H9 (cell line): Measurements from ENCODE around the gene APRT. TPM values are rescaled to one million over a fixed set of nuclear protein-coding genes. Genes with fewer than 3 reads are reported as not detected.

ENCODE experiments used
- DNase-seq: peaks from one replicate; pipeline ENCODE4 v3.0.0-alpha.2; 2017
- H2AFZ ChIP-seq: one replicate; pipeline ENCODE4 v1.6.1; 2013; ENCODE audit warnings: mild to moderate bottlenecking, low read length, control low read depth, moderate library complexity
- H2AK5ac ChIP-seq: 2 replicates; pipeline ENCODE4 v1.6.1; 2013; ENCODE audit warnings: low read length, control low read depth, mixed read lengths; ENCODE audit not compliant: insufficient read length
- H2BK120ac ChIP-seq: one replicate; pipeline ENCODE4 v1.6.1; 2013; ENCODE audit warnings: low read depth, mild to moderate bottlenecking, low read length, control low read depth, inconsistent platforms; ENCODE audit not compliant: poor library complexity, severe bottlenecking
- H2BK12ac ChIP-seq: 2 replicates; pipeline ENCODE4 v1.6.1; 2013; ENCODE audit warnings: low read length, control low read depth, mixed read lengths, low read depth; ENCODE audit not compliant: insufficient read length
- H2BK15ac ChIP-seq: 2 replicates; pipeline ENCODE4 v1.6.1; 2013; ENCODE audit warnings: low read depth, low read length, control low read depth
- H2BK20ac ChIP-seq: one replicate; pipeline ENCODE4 v1.6.1; 2013; ENCODE audit warnings: low read depth, mild to moderate bottlenecking, low read length, control low read depth, inconsistent platforms; ENCODE audit not compliant: poor library complexity, severe bottlenecking
- H2BK5ac ChIP-seq: 2 replicates; pipeline ENCODE4 v1.6.1; 2013; ENCODE audit warnings: low read length, control low read depth, mixed read lengths; ENCODE audit not compliant: insufficient read length
- H3K14ac ChIP-seq: 2 replicates; pipeline ENCODE4 v1.6.1; 2013; ENCODE audit warnings: low read length, control low read depth; ENCODE audit not compliant: insufficient read depth
- H3K18ac ChIP-seq: 2 replicates; pipeline ENCODE4 v1.6.1; 2013; ENCODE audit warnings: low read depth, mild to moderate bottlenecking, mixed read lengths, low read length, control low read depth; ENCODE audit not compliant: insufficient read length
- H3K23ac ChIP-seq: 2 replicates; pipeline ENCODE4 v1.6.1; 2013; ENCODE audit warnings: low read length, control low read depth, mixed read lengths, low read depth; ENCODE audit not compliant: insufficient read length
- H3K23me2 ChIP-seq: 2 replicates; pipeline ENCODE4 v1.6.1; 2013; ENCODE audit warnings: low read depth, mild to moderate bottlenecking, mixed read lengths, low read length, control low read depth; ENCODE audit not compliant: insufficient read length, poor library complexity, severe bottlenecking
- H3K27ac ChIP-seq: 2 replicates; pipeline ENCODE4 v1.5.1; 2013; ENCODE audit warnings: low read length, control low read depth, mixed read lengths, low read depth; ENCODE audit not compliant: insufficient read length
- H3K27me3 ChIP-seq: 2 replicates; pipeline ENCODE4 v1.6.1; 2013; ENCODE audit warnings: low read length, control low read depth, inconsistent platforms; ENCODE audit not compliant: insufficient read depth
- H3K4ac ChIP-seq: 2 replicates; pipeline ENCODE4 v1.6.1; 2013; ENCODE audit warnings: low read depth, mild to moderate bottlenecking, control low read depth, inconsistent platforms, low read length, moderate library complexity
- H3K4me1 ChIP-seq: 2 replicates; pipeline ENCODE4 v1.6.1; 2013; ENCODE audit warnings: low read length, control low read depth, inconsistent platforms; ENCODE audit not compliant: insufficient read depth
- H3K4me2 ChIP-seq: 2 replicates; pipeline ENCODE4 v1.6.1; 2013; ENCODE audit warnings: low read length, control low read depth, mixed read lengths; ENCODE audit not compliant: insufficient read length, insufficient read depth
- H3K56ac ChIP-seq: 2 replicates; pipeline ENCODE4 v1.6.1; 2013; ENCODE audit warnings: low read depth, mild to moderate bottlenecking, mixed read lengths, low read length, control low read depth; ENCODE audit not compliant: insufficient read length
- H3K79me1 ChIP-seq: 2 replicates; pipeline ENCODE4 v1.6.1; 2013; ENCODE audit warnings: low read depth, mild to moderate bottlenecking, moderate library complexity, low read length, control low read depth, inconsistent platforms; ENCODE audit not compliant: insufficient read depth, poor library complexity, severe bottlenecking
- H3K79me2 ChIP-seq: 2 replicates; pipeline ENCODE4 v1.6.1; 2013; ENCODE audit warnings: low read length, control low read depth, inconsistent platforms; ENCODE audit not compliant: insufficient read depth
- H3K9ac ChIP-seq: 2 replicates; pipeline ENCODE4 v1.6.1; 2013; ENCODE audit warnings: low read length, control low read depth, mixed read lengths; ENCODE audit not compliant: insufficient read length; ENCODE audit errors: extremely low read depth
- H3K9me3 ChIP-seq: one replicate; pipeline ENCODE4 v1.6.1; 2013; ENCODE audit warnings: low read depth, low read length, inconsistent platforms; ENCODE audit not compliant: control insufficient read depth
- H3T11ph ChIP-seq: one replicate; pipeline ENCODE4 v1.6.1; 2013; ENCODE audit warnings: mild to moderate bottlenecking, low read length, control low read depth, inconsistent platforms
- H4K20me1 ChIP-seq: one replicate; pipeline ENCODE4 v1.6.1; 2013; ENCODE audit not compliant: control insufficient read depth, insufficient read length, insufficient read depth
- H4K5ac ChIP-seq: 2 replicates; pipeline ENCODE4 v1.6.1; 2013; ENCODE audit warnings: low read depth, mild to moderate bottlenecking, mixed read lengths, low read length, control low read depth; ENCODE audit not compliant: insufficient read length
- H4K8ac ChIP-seq: replicated peaks from 2 replicates; pipeline ENCODE4 v1.6.1; 2013; ENCODE audit warnings: low read length, control low read depth, mixed read lengths, low read depth; ENCODE audit not compliant: insufficient read length
- H4K91ac ChIP-seq: 2 replicates; pipeline ENCODE4 v1.6.1; 2013; ENCODE audit warnings: low read depth, mild to moderate bottlenecking, moderate library complexity, mixed read lengths, low read length, control low read depth; ENCODE audit not compliant: insufficient read length
- H3K27ac Mint-ChIP-seq, 3 experiments: 2 replicates in 2 of 3; 3 replicates in 1 of 3; pipeline ENCODE4 v1.8.0; 2020 to 2021; ENCODE audit warnings: mixed read lengths in 3 of 3, mild to moderate bottlenecking in 1 of 3, moderate library complexity in 1 of 3
- H3K27me3 Mint-ChIP-seq: 2 replicates; pipeline ENCODE4 v1.8.0; 2021; ENCODE audit warnings: low read depth, mild to moderate bottlenecking, moderate library complexity, mixed read lengths
- H3K36me3 Mint-ChIP-seq, 3 experiments: 2 replicates in 2 of 3; 3 replicates in 1 of 3; pipeline ENCODE4 v1.8.0; 2020 to 2021; ENCODE audit warnings: low read depth in 3 of 3, mixed read lengths in 3 of 3; ENCODE audit not compliant: insufficient read depth in 1 of 3
- H3K4me1 Mint-ChIP-seq, 2 experiments: 2 replicates each; pipeline ENCODE4 v1.8.0; 2020; ENCODE audit warnings: mixed read lengths in 2 of 2
- H3K4me3 Mint-ChIP-seq, 2 experiments: 2 replicates in 1 of 2; 3 replicates in 1 of 2; pipeline ENCODE4 v1.8.0; 2020 to 2021; ENCODE audit warnings: mild to moderate bottlenecking in 2 of 2, mixed read lengths in 2 of 2, moderate library complexity in 1 of 2
- H3K9me3 Mint-ChIP-seq, 2 experiments: 2 replicates in 1 of 2; 3 replicates in 1 of 2; pipeline ENCODE4 v1.8.0; 2020; ENCODE audit warnings: mild to moderate bottlenecking in 2 of 2, mixed read lengths in 2 of 2, moderate library complexity in 1 of 2
- WGBS: extraction: QIAGEN DNeasy Blood & Tissue Kit; methylation state at CpG from one replicate; pipeline ENCODE4 v1.1.7; 2013; ENCODE audit warnings: missing lambda C conversion rate, low lambda C conversion rate, mixed read lengths; ENCODE audit not compliant: insufficient read length; ENCODE audit errors: extremely low coverage; 5-methylcytosine and 5-hydroxymethylcytosine counted together
- total RNA-seq: library from RNA; stranded (reverse); gene quantifications from 2 replicates; pipeline ENCODE4 v1.2.1, GENCODE V29; 2021
- TF ChIP-seq, protein P1 (sequence below): fragments of 200-600 bp; sonication (generic); conservative IDR thresholded peaks from 3 replicates; pipeline ENCODE4 v1.8.0; 2021; ENCODE audit warnings: antibody characterized with exemption, mild to moderate bottlenecking

APRT gene
- total RNA-seq, 1 experiment from 2014 or later = 246 TPM

DNA sequence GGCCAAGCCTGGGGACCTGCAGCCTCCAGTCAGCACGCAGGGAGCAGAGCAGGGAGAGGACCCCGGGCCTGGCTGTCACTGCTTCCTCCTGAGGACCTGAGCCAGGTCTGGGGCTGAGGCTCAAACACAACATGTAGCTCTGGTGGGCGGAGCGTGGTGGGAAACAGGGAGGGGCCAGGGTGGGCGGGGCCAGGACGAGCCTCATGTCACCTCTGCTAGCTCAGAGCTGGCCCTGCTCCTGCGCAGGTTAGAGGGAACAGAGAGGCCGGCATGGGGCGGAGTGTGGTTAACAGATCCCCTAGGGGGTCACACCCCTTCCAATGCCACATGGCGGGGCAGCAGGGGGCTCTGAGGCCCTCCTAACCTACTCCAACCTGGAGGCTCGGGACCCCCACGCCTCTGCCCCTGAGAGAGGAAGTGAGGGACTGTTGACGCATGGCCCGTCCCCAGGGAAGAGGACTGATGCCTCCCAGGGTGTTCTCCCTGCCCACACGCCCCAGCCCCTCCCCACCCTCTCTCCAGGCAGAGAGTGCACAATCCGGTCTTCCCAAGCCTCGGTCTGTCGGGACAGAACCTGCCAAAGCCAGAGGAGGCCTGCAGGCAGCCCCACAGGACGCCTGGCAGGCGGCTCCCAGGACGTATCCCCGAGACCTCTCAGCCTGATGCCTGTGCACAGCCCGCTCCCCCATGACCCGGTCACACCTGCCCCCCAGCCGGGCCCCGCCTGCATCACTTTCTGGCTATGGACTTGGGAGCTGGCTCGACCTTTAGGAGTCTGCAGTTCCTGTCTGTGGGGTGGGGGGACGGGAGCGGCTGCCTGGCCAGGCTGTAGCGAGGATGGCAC lies 41.9 kb downstream of the APRT start:
- H3K27me3 Mint-ChIP-seq = no peaks in the 10 kb centered on the region
- Histone ChIP-seq H3K4me2 (no peak overlapping the region), H3K14ac (no peak overlapping the region; the same call in 1 of the 2 replicates), H2BK15ac (no peak overlapping the region), H3K9me3 (no peaks in the 10 kb centered on the region), H3T11ph (no peak overlapping the region), H3K56ac (no peak overlapping the region), H2BK12ac (no peak overlapping the region), H2AK5ac (no peak overlapping the region), H4K91ac (no peak overlapping the region), H3K4ac (no peak overlapping the region), H2BK120ac (no peak overlapping the region), H3K23me2 (no peaks in the 10 kb centered on the region), H2BK20ac (no peak overlapping the region), H3K18ac (no peak overlapping the region), H3K79me1 (no peaks in the 10 kb centered on the region), H3K27me3 (no peaks in the 10 kb centered on the region), H3K79me2 (no peaks in the 10 kb centered on the region; the same call in 1 of the 2 replicates), H2BK5ac (no peak overlapping the region), H4K5ac (no peak overlapping the region), H4K8ac (no peak overlapping the region), H2AFZ (no peak overlapping the region), H3K9ac (no peak overlapping the region), H3K27ac (no peak overlapping the region), H4K20me1 (no peaks in the 10 kb centered on the region), H3K23ac (no peak overlapping the region), H3K4me1 (no peaks in the 10 kb centered on the region)
- H3K4me3 Mint-ChIP-seq = peak overlapping the region in 1 of 2 experiments; percentile 39; a peak in 2 of 5 replicates
- TF ChIP-seq, protein P1, sequence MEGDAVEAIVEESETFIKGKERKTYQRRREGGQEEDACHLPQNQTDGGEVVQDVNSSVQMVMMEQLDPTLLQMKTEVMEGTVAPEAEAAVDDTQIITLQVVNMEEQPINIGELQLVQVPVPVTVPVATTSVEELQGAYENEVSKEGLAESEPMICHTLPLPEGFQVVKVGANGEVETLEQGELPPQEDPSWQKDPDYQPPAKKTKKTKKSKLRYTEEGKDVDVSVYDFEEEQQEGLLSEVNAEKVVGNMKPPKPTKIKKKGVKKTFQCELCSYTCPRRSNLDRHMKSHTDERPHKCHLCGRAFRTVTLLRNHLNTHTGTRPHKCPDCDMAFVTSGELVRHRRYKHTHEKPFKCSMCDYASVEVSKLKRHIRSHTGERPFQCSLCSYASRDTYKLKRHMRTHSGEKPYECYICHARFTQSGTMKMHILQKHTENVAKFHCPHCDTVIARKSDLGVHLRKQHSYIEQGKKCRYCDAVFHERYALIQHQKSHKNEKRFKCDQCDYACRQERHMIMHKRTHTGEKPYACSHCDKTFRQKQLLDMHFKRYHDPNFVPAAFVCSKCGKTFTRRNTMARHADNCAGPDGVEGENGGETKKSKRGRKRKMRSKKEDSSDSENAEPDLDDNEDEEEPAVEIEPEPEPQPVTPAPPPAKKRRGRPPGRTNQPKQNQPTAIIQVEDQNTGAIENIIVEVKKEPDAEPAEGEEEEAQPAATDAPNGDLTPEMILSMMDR = no peak
- WGBS = no CpG with 5 or more reads among the region's 30 CpGs
- H3K36me3 Mint-ChIP-seq = no peaks in the 10 kb centered on the region
- peak; percentile 93 for DNase-seq
- no peaks in the 10 kb centered on the region for H3K9me3 Mint-ChIP-seq
- peaks cover 25 to 56% of the 10 kb centered on the region in 2 experiments for H3K4me1 Mint-ChIP-seq
- peak overlapping the region in 2 of 3 experiments; percentile 74 to 78; a peak in 1 of 7 replicates for H3K27ac Mint-ChIP-seq
